GM18858 (cell line): Measurements from ENCODE around the gene ANKRD35.
"Not testable (repeated sequence)": the region's sequence is repeated elsewhere in the genome, so short reads cannot be mapped to it uniquely, and the experiment has no call there.

Experiments
- ATAC-seq: cut with Tn5 transposase; IDR thresholded peaks from one replicate; pipeline ENCODE4 v1.9.1; 2021; ENCODE audit not compliant: unreplicated experiment

The ANKRD35 gene

DNA sequence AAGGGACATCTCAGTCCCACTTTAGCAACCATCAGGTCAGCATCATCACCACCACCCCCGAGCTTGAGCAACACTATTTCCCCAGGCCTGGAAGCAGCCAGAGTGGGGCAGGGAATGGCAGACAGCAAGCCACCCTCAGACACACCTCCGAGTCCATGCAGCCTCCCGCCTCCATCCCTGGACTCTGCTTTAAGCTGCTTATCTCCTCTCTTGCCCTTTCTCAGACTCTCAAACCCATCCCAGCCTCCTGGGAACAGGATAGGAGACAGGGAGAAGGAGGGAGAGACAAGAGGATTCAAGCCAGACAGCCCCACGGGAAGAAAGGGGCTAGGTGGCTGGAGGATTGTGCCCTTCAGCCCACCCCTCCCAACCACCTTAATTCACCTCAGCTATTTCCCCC lies 28.5 kb downstream of the ANKRD35 start:
- ATAC-seq = no peak

DNA sequence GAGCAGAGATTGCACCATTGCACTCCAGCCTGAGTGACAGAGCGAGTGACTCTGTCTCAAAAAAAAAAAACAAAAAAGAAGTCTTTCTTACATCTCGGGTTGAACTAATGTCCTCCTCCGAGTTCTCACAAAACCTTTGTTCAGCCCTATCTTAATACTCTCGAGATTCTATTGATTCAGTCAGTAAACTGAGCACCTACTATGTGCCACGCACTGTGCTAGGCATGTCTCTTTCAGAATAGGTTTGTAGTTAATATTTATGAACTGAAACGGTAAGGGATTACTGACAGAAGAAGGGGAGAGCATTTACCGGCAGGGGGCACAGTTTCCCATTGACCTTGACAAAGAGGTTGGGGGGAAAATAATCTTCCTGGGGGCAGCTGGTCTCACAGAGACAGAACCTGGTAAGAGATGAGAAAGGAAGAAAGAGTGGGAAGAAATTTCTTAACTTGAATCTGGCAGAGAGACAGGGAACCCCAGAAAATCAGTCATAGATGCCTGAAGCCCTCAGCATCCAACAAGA lies 30.2 kb downstream of the ANKRD35 start:
- no peak for ATAC-seq

DNA sequence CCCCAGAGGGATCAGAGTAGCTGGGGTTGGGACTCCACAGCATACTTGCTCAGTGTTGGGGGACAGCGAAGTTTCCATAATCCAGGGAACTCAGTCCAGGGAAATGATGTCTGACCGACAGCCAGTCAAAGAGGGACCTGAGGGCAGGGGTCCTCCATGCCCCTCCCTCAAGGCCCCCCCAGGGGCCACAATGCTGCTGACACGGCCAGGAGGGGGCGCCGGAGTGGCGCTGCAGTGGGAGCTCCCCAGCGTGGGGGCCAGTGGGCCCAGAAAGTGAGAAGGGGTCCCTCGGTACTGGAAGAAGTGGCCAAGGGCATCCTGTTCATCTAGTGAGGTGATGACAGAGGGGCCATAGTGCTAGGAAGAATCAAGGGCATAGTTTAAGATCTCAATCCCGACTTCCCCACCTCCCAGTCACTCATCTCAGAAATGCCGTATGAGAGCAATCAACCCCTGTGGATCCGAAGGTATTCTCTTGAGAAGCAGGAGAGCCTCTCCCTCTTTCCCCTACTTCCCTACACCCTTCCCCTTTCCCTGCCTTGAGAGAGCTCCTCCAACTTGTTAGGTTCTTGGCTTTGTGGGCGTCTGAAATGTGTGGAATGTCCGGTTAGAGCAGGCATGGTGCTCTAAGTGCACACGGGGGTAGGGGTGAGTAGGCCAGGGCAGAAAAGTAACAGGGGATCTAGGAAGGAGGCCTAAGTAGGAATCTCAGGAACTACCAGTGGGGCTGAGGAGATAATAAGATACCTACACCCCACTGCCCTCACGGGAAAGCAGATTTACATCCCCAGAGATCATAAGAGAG lies 36.1 kb downstream of the ANKRD35 start:
- no peak for ATAC-seq

DNA sequence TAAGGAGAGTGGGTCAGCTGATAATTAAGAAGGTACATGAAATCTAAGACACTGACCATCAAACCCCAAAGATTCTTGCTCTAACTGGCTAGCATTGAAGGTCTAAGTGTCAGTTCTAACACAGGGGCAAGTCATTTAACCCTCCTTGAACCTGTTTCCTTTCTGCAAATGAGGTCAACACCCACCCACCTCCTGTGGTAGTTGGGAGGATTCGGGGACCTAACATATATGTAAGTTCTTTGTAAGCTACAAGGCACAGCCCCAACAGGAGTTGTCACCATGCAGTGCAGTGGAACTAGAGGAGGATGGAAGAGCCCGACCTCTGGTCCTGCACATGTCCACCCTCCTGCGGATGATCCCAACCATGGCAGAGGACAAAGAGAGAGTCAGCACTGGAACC lies 37.8 kb downstream of the ANKRD35 start:
- no peak for ATAC-seq

DNA sequence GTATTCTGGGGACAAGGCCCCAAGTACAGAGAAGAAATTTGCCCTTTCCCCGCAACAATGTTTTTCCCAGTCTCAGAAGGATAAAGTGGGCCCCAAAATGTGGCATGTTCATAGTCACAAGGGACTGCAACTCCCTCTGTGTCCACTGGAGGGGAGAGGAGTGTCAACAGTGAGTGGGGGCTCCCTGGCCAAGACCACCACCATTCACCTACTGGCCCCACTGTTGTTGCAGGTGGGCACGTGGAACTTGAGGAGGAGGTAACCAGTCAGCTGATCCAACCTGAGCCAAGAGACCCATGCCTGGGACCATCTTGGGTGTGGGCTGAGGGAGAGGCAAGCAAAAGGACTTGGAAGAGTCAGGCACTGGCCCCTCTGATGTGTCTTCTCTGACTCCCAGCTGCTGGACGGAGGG lies 39.5 kb downstream of the ANKRD35 start:
- ATAC-seq = no peak

DNA sequence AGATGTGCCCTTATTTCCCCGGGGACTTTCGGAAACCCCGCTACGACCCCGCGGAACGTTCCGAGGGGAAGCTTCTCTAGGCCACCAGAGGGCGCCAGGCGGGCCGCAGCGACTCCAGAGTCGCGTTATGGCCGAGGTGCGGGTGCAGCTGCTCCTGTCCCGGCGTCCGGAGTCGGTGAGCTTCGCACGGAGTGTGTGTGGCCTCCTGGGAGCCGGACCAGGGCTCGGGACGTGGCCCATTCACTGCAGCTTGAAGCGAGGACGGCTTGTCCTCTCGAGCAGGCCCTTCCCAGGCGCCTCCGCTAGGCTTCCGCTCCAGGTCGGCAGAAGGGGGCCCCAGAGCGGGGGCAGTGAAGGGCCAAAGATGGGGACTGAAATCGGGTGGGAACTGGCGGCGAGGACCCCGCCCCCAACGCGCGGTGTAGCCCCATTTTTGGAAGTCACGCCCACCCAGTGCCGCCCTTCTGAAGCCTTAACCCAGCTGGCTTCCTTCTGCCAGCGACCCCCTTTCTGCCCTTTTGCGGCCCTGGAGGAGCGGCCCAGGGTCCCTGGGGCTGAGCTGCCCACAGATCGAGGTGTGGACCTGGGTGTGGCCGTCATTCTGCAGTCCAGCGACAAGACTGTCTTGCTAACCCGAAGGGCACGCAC lies 40.0 kb downstream of the ANKRD35 start, which contains the start of gene NUDT17:
NUDT17 (plus strand) TSS at position 117 of the 648 bp plus-strand sequence; CDS start at position 128, 11 bp downstream.
- ATAC-seq = peak; percentile 31

DNA sequence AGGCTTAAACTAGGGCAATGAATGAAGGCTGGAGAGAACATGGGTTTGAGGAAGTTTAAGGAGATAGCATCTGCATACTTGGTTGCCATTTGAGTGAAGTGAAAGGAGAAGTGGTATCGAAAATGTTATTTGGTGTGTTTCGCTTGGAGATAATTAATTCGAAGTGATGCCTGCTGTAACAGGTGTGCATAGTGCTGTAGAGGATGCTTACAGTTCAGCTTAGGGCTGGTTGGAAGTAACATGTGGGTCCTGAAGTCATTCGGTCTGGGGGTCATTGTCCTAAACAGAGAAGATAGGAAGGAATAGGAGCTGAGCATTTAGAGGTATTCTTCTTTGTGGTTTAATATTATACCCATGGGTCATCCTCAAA lies 40.5 kb downstream of the ANKRD35 start:
- ATAC-seq = peak; percentile 68

DNA sequence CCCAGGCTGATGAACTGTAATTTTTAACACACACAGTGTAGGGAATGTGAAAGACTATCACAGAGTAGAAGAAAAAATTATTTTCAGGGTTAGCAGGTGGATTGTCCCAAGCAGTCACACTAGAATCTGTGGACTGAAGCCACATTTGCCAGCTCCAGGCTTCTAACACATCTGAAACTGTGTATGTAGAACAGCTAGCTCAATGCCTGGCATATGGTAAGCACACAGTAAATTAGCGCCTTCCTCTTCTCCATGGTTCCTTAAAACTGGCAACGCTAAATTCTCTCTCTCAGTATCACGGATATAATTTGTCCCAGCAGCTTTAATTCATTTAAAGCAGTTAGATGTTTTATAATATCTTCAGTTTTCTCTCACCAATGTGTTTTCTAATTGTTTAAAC lies 42.6 kb downstream of the ANKRD35 start:
- ATAC-seq = no peak

DNA sequence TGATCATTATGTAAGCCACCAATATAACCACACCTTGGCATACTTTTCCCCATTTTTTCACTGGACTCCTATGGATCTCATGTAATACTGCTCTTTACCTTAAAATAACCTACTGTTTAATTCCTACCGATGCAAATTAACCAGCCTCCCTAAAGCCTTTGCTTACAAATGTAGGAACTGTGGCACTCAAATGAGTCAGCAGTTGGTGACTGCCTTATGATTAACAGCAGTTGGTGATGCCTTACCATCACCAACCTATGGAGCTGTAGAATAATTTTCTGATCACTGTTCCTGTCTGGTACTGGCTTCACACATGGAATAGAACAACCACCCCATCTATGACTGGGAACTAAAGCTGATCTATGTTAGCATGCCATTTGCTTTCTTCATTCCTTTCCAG lies 48.0 kb downstream of the ANKRD35 start:
- no peak for ATAC-seq

DNA sequence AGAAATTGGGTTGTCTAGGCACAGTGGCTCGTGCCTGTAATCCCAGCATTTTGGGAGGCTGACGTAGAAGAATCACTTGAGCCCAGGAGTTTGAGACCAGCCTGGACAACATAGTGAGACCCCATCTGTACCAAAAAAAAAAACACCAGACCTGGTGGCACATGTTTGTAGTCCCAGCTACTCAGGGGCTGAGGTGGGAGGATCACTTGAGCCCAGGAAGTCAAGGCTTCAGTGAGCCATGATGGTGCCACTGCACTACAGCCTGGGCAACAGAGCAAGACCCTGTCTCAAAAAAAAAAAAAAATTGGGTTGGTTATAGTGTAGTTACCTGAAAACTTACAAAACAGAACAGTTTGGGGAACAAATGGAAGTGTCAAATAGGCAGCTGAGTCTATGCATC lies 54.9 kb downstream of the ANKRD35 start:
- not testable (repeated sequence) for ATAC-seq

DNA sequence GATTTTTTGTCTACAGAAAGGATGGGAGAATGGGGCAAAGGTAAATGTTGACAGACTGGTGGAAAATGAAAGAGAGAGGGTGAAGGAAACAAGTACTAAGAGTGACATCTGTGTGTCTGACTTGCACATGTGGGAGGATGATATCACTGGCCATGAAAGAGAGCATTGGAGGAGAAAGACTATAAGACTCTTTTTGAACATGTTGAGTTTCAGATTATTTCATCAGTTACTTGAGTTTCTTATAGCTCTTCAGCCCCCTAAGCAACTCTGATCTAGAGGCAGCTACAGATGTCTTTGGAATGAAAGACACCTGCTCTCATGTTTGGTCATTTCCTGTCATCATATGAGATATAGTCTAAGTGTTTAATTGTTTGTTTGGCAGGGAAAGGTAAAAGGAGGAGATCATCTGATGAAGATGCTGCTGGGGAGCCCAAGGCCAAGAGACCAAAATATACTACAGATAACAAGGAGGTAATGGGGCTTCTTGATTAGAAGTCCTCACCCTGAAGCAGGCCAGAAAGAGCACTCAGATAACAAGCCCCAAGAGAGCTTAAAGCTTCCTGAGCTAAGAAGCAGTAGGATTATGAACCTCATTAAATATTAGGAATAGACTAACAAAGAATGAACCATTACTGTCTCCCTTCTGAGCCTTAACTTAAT lies 57.2 kb downstream of the ANKRD35 start:
- ATAC-seq = no peak

DNA sequence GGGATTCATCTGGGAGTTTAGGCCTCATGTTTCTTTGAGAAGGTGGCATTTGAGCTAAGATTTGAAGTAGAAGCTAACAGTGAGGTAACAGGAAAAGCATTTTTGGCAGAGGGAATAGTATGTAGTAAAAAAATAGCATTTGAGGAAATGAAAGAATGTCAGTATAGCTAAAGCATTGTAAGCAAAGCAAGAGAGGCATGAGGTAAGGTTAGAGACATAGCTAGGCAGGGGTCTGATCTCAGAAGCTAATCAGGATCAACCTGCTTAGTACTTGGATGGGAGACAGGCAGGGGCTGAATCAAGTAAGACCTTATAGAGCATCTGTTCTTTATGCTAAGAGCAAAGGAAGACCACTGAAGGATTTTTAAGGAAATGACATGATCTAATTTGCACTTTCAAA lies 57.7 kb downstream of the ANKRD35 start:
- ATAC-seq = no peak

DNA sequence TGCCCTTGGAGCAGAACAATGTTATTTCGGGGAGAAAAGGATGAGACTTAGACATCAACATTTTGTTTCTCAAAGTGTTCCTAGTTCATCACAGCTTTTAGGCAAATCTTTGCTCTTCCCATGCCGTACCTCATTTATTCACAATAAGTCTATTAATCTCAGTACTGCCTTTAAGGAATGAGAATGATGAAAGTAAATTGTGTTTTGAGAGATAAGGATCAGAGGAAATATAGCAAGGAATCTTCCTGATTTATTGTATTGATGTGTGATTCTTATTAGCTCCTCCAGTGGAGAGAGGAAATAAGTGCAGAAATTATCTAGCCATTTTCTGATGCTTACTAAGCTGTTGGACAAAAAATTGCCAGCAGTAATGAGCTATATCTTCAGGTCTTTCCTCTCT lies 59.6 kb downstream of the ANKRD35 start:
- ATAC-seq = no peak

DNA sequence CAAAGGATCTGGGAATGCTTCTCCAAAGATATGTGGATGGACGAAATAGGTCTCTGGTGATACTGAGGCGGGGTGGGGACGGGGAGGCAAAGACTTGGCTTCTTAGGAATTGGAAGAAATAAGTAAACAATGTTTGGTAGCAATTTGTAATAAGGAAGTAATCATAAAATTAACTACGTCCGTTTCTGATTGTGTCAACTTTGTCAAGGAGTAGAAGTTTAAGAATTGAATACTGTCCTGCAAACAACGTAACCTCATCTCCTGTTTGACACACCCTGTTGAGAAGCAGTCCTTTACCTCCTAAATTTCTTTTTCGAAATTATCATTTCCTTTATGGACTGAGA lies 61.2 kb downstream of the ANKRD35 start:
- no peak for ATAC-seq

DNA sequence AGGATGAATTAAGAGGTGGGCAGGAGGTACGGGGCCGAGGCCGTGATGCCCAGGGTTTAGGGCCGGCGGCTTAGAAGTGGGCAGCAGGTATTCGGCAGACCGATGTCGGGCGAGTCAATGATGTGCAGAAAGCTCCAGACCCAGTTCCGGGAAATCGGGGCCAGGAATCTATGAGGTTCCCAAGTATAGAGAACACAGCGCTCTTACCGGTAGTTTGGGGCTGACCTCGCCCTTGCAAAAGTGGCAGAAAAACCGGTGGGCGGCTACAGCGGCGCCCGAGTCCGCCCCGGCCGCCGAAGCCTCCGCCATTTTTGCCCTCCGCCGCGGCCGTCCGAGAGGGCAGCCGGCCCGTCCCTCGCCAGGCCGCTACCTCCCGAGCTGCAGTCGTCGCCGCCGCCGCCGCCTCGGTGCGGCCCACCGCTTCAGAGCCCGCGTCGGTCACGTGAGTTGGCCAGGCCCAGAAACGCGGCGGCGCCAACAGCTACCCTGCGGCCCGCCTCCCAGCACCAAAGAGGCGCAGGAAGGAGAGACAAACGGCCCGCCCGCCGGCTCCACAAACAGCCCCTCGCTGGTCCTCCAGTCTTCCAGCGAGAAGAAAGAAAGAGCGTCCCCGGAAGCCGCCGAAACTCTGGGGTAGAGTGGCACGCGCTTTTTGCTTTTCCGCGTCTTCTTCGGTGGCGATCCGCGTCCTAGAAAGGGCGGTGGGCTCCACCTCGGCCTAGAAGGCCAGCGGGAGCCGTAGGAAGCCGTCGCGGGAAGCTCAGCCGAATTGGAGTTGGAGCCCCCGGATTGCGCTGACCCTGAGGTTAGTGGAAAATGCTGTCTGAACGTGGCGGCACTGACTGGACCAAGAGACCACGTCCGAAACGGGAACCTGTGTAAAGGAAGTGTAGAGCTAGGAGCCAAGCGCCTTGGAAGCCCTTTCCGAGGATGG lies 61.8 kb downstream of the ANKRD35 start, which contains the start of the genes POLR3C and RNF115:
POLR3C (plus strand) TSS at position 636 of the 934 bp plus-strand sequence. CDS start 1,577 bp downstream, outside the sequence.
RNF115 (minus strand) TSS at position 531 of the 934 bp plus-strand sequence; CDS start at position 309, 222 bp downstream.
- peak; percentile 59 for ATAC-seq

DNA sequence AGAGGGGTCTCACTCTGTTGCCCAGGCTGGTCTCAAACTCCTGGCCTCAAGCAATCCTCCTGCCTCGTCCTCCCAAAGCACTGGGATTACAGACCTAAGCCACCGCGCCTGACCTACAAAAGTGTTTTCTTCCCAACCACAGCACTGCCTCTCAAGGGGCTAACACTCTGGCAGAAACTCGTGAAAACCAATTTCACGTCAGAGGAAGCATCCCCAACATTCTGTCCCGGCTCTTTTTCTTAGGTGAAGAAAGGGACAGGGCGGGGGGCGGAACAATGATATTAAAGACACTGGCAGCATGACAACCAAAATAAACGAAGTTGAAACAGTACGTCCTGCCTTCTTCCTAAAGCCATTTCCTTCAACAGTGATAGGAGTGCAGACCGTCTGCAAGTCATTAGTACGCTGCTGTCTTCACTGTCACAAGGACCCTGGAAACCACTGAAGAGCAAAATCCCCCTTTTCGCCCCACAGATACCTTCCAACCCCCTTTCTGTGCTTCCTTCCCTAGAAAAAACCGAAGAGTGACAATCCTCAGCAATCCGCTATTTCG lies 62.8 kb downstream of the ANKRD35 start:
- ATAC-seq = not testable (repeated sequence)

DNA sequence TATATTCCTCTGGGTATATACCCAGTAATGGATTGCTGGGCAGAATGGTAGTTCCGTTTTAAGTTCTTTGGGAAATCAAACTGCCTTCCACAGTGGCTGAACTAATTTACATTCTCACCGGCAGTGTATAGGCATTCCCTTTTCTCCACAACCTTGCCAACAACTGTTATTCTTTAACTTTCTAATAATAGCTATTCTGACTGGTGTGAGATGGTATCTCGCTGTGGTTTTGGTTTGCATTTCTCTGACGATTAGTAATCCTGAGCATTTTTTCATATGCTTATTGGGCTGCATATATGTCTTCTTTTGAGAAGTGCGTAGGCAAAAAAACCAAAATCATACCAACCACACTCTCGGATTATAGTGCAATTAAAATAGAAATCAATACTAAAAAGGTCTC lies 67.6 kb downstream of the ANKRD35 start:
- ATAC-seq = not testable (repeated sequence)
